Caco-2 (cell line): Measurements from ENCODE around the gene TRMT10B. TPM values are rescaled to one million over a fixed set of nuclear protein-coding genes. Genes with fewer than 3 reads are reported as not detected.
"Not testable (repeated sequence)": the region's sequence is repeated elsewhere in the genome, so short reads cannot be mapped to it uniquely, and the experiment has no call there.

Experiments used
- BruUV-seq: library from RNA; stranded (reverse); fragments of 400-500 nt; replicated peaks from 2 replicates; lab custom pipeline; 2021; lab: Mats Ljungman, UMichigan
- CTCF ChIA-PET: fragments of 300-600 bp; sonication (Branson Sonifier 250); formaldehyde crosslinking; loops from one replicate; lab custom pipeline; 2022; ENCODE audit warnings: antibody characterized with exemption; lab: Charles Lee
- POLR2A ChIA-PET: fragments of 300-600 bp; sonication (Branson Sonifier 250); formaldehyde crosslinking; loops from one replicate; lab custom pipeline; 2022; ENCODE audit warnings: antibody characterized with exemption; lab: Charles Lee
- DNase-seq, 2 experiments: peaks; one replicate each; pipeline versions ENCODE4 v3.0.0 to v3.0.0-alpha.2; 2020 to 2022
- H3K27me3 ChIP-seq: replicated peaks from 2 replicates; pipeline ENCODE4 v1.6.0; 2011; ENCODE audit warnings: low read length; ENCODE audit not compliant: control insufficient read depth, insufficient read depth
- H3K36me3 ChIP-seq: 2 replicates; pipeline ENCODE4 v1.5.1; 2011; ENCODE audit warnings: low read length; ENCODE audit not compliant: control insufficient read depth, insufficient read depth
- H3K4me1 ChIP-seq: fragments of 250-450 bp; sonication (Bioruptor Pico); 2 replicates; pipeline ENCODE4 v1.5.1; 2020; ENCODE audit warnings: mild to moderate bottlenecking
- H3K4me3 ChIP-seq: 2 replicates; pipeline ENCODE4 v1.5.1; 2011; ENCODE audit warnings: low read depth, mild to moderate bottlenecking, control low read depth, low read length
- H3K9me3 ChIP-seq: fragments of 250-450 bp; sonication (Bioruptor Pico); 2 replicates; pipeline ENCODE4 v1.5.1; 2020; ENCODE audit warnings: mild to moderate bottlenecking, moderate library complexity
- H3K27ac Mint-ChIP-seq: one replicate; pipeline ENCODE4 v1.8.0; 2022; ENCODE audit warnings: mixed read lengths; ENCODE audit not compliant: unreplicated experiment
- H3K27me3 Mint-ChIP-seq: one replicate; pipeline ENCODE4 v1.8.0; 2022; ENCODE audit warnings: mixed read lengths; ENCODE audit not compliant: insufficient read depth, unreplicated experiment
- H3K36me3 Mint-ChIP-seq: one replicate; pipeline ENCODE4 v1.8.0; 2022; ENCODE audit warnings: mild to moderate bottlenecking, mixed read lengths; ENCODE audit not compliant: insufficient read depth, unreplicated experiment
- H3K4me1 Mint-ChIP-seq: one replicate; pipeline ENCODE4 v1.8.0; 2022; ENCODE audit warnings: low read depth, mixed read lengths; ENCODE audit not compliant: unreplicated experiment
- H3K4me3 Mint-ChIP-seq: one replicate; pipeline ENCODE4 v1.8.0; 2022; ENCODE audit warnings: mild to moderate bottlenecking, moderate library complexity, mixed read lengths; ENCODE audit not compliant: unreplicated experiment
- H3K9me3 Mint-ChIP-seq: one replicate; pipeline ENCODE4 v1.8.0; 2022; ENCODE audit warnings: mixed read lengths; ENCODE audit not compliant: unreplicated experiment
- intact Hi-C: fragments of 100-400 bp; cut with micrococcal nuclease; formaldehyde crosslinking; loops from one replicate; pipeline ENCODE4 v1.10.0; 2022; ENCODE audit not compliant: unreplicated experiment
- total RNA-seq: library from RNA; stranded (reverse); gene quantifications from 2 replicates; pipeline ENCODE4 v1.2.3, GENCODE V29; 2022
- TF ChIP-seq, protein P1 (sequence below), 2 experiments: fragments of 200-600 bp in 1 of 2; IDR thresholded peaks; 1 replicate in 1 of 2; 2 replicates in 1 of 2; pipeline versions ENCODE4 v1.5.1 to v1.8.0; 2011 to 2022; ENCODE audit warnings: antibody characterized with exemption in 1 of 2, control low read depth in 1 of 2, inconsistent platforms in 1 of 2, low read depth in 1 of 2, low read length in 1 of 2, mild to moderate bottlenecking in 1 of 2, moderate library complexity in 1 of 2; ENCODE audit not compliant: insufficient read depth in 1 of 2, severe bottlenecking in 1 of 2, unreplicated experiment in 1 of 2

TRMT10B gene
- total RNA-seq, 1 experiment from 2014 or later = 7.8 TPM

DNA sequence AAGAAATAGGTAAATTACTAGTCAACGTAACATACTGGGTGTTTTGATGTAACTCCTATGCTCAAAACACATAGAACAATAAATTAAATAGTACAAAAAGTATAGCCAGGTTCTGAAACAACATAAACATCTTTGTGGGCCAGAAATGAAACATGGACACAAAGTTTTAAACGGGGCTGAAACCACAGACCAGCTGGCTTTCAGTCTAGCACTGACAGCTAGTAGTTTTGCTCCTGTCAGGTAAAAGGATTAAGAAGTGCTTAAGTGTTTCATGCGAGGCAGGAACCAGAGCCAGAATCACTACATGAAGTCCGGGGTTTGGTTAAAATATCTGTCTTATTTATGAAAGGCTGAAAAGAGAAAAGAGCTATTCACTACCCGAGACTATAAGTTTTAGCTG, 66.5 kb downstream of the TRMT10B start:
- TF ChIP-seq, protein P1, sequence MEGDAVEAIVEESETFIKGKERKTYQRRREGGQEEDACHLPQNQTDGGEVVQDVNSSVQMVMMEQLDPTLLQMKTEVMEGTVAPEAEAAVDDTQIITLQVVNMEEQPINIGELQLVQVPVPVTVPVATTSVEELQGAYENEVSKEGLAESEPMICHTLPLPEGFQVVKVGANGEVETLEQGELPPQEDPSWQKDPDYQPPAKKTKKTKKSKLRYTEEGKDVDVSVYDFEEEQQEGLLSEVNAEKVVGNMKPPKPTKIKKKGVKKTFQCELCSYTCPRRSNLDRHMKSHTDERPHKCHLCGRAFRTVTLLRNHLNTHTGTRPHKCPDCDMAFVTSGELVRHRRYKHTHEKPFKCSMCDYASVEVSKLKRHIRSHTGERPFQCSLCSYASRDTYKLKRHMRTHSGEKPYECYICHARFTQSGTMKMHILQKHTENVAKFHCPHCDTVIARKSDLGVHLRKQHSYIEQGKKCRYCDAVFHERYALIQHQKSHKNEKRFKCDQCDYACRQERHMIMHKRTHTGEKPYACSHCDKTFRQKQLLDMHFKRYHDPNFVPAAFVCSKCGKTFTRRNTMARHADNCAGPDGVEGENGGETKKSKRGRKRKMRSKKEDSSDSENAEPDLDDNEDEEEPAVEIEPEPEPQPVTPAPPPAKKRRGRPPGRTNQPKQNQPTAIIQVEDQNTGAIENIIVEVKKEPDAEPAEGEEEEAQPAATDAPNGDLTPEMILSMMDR (IDR thresholded peaks at IDR 0.05; ENCODE audit: insufficient read depth in 1 of 2, low read depth in 1 of 2, low read length in 1 of 2, severe bottlenecking in 1 of 2, unreplicated experiment in 1 of 2) = no peak
- H3K9me3 Mint-ChIP-seq = no peaks in the 10 kb centered on the region
- Histone ChIP-seq H3K4me3 (no peak overlapping the region), H3K27me3 (no peaks in the 10 kb centered on the region), H3K36me3 (no peaks in the 10 kb centered on the region), H3K9me3 (no peaks in the 10 kb centered on the region), H3K4me1 (no peaks in the 10 kb centered on the region)
- peaks cover 11% of the 10 kb centered on the region for H3K36me3 Mint-ChIP-seq
- CTCF ChIA-PET = no interaction called here
- no peak overlapping the region for H3K4me3 Mint-ChIP-seq
- no TSS peak for BruUV-seq
- no peak overlapping the region for H3K27ac Mint-ChIP-seq
- intact Hi-C loops = no loop called here
- DNase-seq = no peak
- H3K27me3 Mint-ChIP-seq = no peaks in the 10 kb centered on the region
- H3K4me1 Mint-ChIP-seq = no peaks in the 10 kb centered on the region
- POLR2A ChIA-PET = no interaction called here

DNA sequence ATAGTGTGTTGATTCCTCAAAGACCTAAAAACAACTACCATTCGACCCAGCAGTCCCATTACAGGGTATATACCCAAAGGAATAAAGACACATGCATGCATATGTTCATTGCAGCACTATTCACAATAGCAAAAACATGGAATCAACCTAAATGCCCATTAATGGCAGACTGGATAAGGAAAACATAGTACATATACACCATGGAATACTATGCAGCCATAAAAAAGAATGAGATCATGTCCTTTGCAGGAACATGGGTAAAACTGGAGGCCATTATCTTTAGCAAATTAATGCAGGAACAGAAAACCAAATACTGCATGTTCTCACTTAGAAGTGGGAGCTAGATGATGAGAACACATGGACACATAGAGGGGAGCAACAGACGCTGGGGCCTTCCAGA, 71.6 kb downstream of the TRMT10B start:
- DNase-seq, BruUV-seq, H3K27me3 ChIP-seq, H3K27ac Mint-ChIP-seq, H3K4me1 Mint-ChIP-seq, CTCF ChIA-PET, POLR2A ChIA-PET, H3K4me3 Mint-ChIP-seq, intact Hi-C loops, H3K27me3 Mint-ChIP-seq, H3K9me3 Mint-ChIP-seq, H3K4me3 ChIP-seq, H3K9me3 ChIP-seq, H3K36me3 ChIP-seq, H3K4me1 ChIP-seq: not testable (repeated sequence)
- H3K36me3 Mint-ChIP-seq = peaks cover 18% of the 10 kb centered on the region

DNA sequence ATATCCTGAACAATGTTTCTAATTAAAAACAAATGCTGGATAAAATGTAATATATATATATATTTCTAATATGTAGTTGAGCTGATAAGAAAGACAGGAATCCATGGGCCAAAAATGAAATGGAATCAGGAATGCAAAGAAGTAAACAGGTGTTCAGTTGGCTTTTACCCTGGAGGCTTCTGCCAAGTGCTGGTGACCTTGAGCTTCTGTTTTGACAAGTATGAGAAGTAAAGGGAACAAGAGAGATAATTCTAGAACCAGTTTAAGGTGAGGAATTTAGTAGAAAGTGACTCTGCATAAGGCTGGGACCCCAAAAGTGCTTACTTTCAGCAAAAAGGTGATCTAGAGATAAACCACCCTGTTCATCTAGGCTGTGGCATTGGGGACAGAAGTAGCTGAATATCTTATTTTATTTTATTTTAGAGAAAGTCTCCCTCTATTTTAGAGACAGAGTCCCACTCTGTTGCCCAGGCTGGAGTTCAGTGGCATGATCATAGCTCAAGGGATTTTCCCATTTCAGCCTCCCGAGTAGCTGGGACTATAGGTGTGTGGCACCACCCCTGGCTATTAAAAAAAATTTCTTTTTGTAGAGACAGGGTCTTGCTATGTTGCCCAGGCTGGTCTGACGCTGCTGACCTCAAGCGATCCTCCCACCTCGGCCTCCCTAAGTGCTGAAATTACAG, 74.0 kb downstream of the TRMT10B start:
- Histone ChIP-seq H3K27me3 (no peaks in the 10 kb centered on the region), H3K4me3 (no peak overlapping the region), H3K4me1 (no peaks in the 10 kb centered on the region), H3K36me3 (no peaks in the 10 kb centered on the region), H3K9me3 (no peaks in the 10 kb centered on the region)
- H3K4me3 Mint-ChIP-seq = no peak overlapping the region
- no peak overlapping the region for H3K27ac Mint-ChIP-seq
- peaks cover 18% of the 10 kb centered on the region for H3K36me3 Mint-ChIP-seq
- no peaks in the 10 kb centered on the region for H3K27me3 Mint-ChIP-seq
- no peaks in the 10 kb centered on the region for H3K4me1 Mint-ChIP-seq
- ChIA-PET CTCF (no interaction called here), POLR2A (no interaction called here)
- intact Hi-C loops = no loop called here
- no TSS peak for BruUV-seq
- TF ChIP-seq, protein P1 (IDR thresholded peaks at IDR 0.05; ENCODE audit: insufficient read depth in 1 of 2, low read depth in 1 of 2, low read length in 1 of 2, severe bottlenecking in 1 of 2, unreplicated experiment in 1 of 2) = no peak
- DNase-seq = no peak
- no peaks in the 10 kb centered on the region for H3K9me3 Mint-ChIP-seq

Other genes starting within 250 kb of the TRMT10B start
- 6.9 and 8.1 TPM in 2 replicates for gene FBXO10, start 177.4 kb upstream of the TRMT10B start, total RNA-seq
- 185 and 201 TPM in 2 replicates for gene TOMM5, start 161.2 kb upstream of the TRMT10B start, total RNA-seq
- gene FRMPD1, start 102.9 kb upstream of the TRMT10B start, total RNA-seq = not detected in 2 replicates
- gene EXOSC3, start 31.3 kb downstream of the TRMT10B start, total RNA-seq = 60.3 and 70.6 TPM in 2 replicates
- 11.4 and 13.5 TPM in 2 replicates for gene DCAF10, start 47.0 kb downstream of the TRMT10B start, total RNA-seq
- gene SLC25A51, start 150.3 kb downstream of the TRMT10B start, total RNA-seq = 29.1 and 29.3 TPM in 2 replicates